HCT116 (cell line): ENCODE measurements around the gene TMEM94. TPM values are rescaled to one million over a fixed set of nuclear protein-coding genes. Genes with fewer than 3 reads are reported as not detected.

Experiments used
- ATAC-seq: fragments of 200-7000 bp; cut with Tn5 transposase; 2 replicates; pipeline ENCODE4 v1.9.1; 2020; ENCODE audit warnings: mild to moderate bottlenecking, moderate library complexity
- BruUV-seq: library from RNA; stranded (reverse); fragments of 400-500 nt; replicated peaks from 2 replicates; lab custom pipeline; 2021; lab: Mats Ljungman, UMichigan
- CTCF ChIA-PET: fragments of 300-600 bp; sonication (Branson Sonifier 250); formaldehyde crosslinking; loops from one replicate; lab custom pipeline; 2021; ENCODE audit warnings: antibody characterized with exemption; lab: Charles Lee
- POLR2A ChIA-PET: fragments of 300-600, 350-600 bp; sonication (Branson Sonifier 250); formaldehyde crosslinking; loops from one replicate; lab custom pipeline; 2021; ENCODE audit warnings: antibody characterized with exemption; lab: Charles Lee
- RAD21 ChIA-PET, 2 experiments: fragments of 300-600 bp; sonication (Branson Sonifier 250); formaldehyde crosslinking; loops; one replicate each; lab custom pipeline; 2023; ENCODE audit warnings: low total read pairs in 2 of 2; ENCODE audit not compliant: uncharacterized antibody in 2 of 2, unreplicated experiment in 2 of 2, low non-redundant PET in 1 of 2; lab: Charles Lee
- DNase-seq: peaks from one replicate; pipeline ENCODE4 v3.0.0-alpha.2; 2010; ENCODE audit warnings: low read depth, low spot score
- H2AFZ ChIP-seq: fragments of 200-600 bp; shearing (Covaris generic), sonication (generic); 2 replicates; pipeline ENCODE4 v1.6.1; 2017; ENCODE audit warnings: low read depth, mixed run types, mixed read lengths, antibody characterized with exemption, low read length; ENCODE audit not compliant: poor library complexity, severe bottlenecking
- H3K27ac ChIP-seq: 2 replicates; pipeline ENCODE4 v1.5.1; 2012; ENCODE audit warnings: low read depth, low read length
- H3K27me3 ChIP-seq: fragments of 200-600 bp; sonication (generic); 2 replicates; pipeline ENCODE4 v1.6.1; 2016; ENCODE audit warnings: mixed run types, low read length, mixed read lengths; ENCODE audit not compliant: insufficient read depth
- H3K36me3 ChIP-seq, 2 experiments: fragments of 200-500 bp in 1 of 2; fragments of 200-600 bp in 1 of 2; sonication (Bioruptor generic) in 1 of 2; sonication (generic) in 1 of 2; 2 replicates each; pipeline versions ENCODE4 v1.5.1 to v1.6.1; 2014 to 2016; ENCODE audit warnings: low read length in 2 of 2, inconsistent platforms in 1 of 2, mixed read lengths in 1 of 2, mixed run types in 1 of 2; ENCODE audit not compliant: insufficient read depth in 2 of 2, control insufficient read depth in 1 of 2
- H3K4me1 ChIP-seq, 2 experiments: fragments of 200-600 bp in 1 of 2; sonication (generic) in 1 of 2; 2 replicates each; pipeline versions ENCODE4 v1.5.1 to v1.6.1; 2012 to 2017; ENCODE audit warnings: low read length in 2 of 2, inconsistent platforms in 1 of 2, mild to moderate bottlenecking in 1 of 2, mixed read lengths in 1 of 2, mixed run types in 1 of 2, moderate library complexity in 1 of 2; ENCODE audit not compliant: insufficient read depth in 2 of 2, control insufficient read depth in 1 of 2
- H3K4me2 ChIP-seq: fragments of 200-600 bp; sonication (generic); 2 replicates; pipeline ENCODE4 v1.6.1; 2017; ENCODE audit warnings: mixed run types, low read length, mixed read lengths
- H3K4me3 ChIP-seq, 2 experiments: fragments of 200-600 bp in 1 of 2; sonication (generic) in 1 of 2; replicated peaks in 1 of 2; 2 replicates each; pipeline ENCODE4 v1.5.1; 2011 to 2016; ENCODE audit warnings: low read length in 2 of 2, control low read depth in 1 of 2, low read depth in 1 of 2, mild to moderate bottlenecking in 1 of 2, mixed read lengths in 1 of 2, mixed run types in 1 of 2
- H3K79me2 ChIP-seq: fragments of 200-600 bp; sonication (generic); 2 replicates; pipeline ENCODE4 v1.6.1; 2017; ENCODE audit warnings: mild to moderate bottlenecking, mixed run types, low read length, moderate library complexity, mixed read lengths; ENCODE audit not compliant: insufficient read depth
- H3K9ac ChIP-seq: fragments of 200-600 bp; sonication (generic); 2 replicates; pipeline ENCODE4 v1.6.1; 2016; ENCODE audit warnings: low read length, mixed read lengths
- H3K9me2 ChIP-seq: fragments of 200-600 bp; sonication (generic), shearing (Covaris generic); 2 replicates; pipeline ENCODE4 v1.6.1; 2017; ENCODE audit warnings: mixed run types, mild to moderate bottlenecking, moderate library complexity; ENCODE audit not compliant: insufficient read depth
- H3K9me3 ChIP-seq, 2 experiments: fragments of 200-500 bp in 1 of 2; fragments of 200-600 bp in 1 of 2; sonication (Bioruptor generic) in 1 of 2; sonication (generic) in 1 of 2; 2 replicates each; pipeline ENCODE4 v1.6.1; 2014 to 2017; ENCODE audit warnings: low read length in 2 of 2, mixed read lengths in 2 of 2, inconsistent platforms in 1 of 2, low read depth in 1 of 2, mild to moderate bottlenecking in 1 of 2, mixed run types in 1 of 2, moderate library complexity in 1 of 2; ENCODE audit not compliant: control insufficient read depth in 1 of 2, insufficient read depth in 1 of 2
- H4K20me1 ChIP-seq: fragments of 200-600 bp; sonication (generic), shearing (Covaris generic); 2 replicates; pipeline ENCODE4 v1.6.1; 2017; ENCODE audit warnings: mixed run types, mild to moderate bottlenecking, moderate library complexity; ENCODE audit not compliant: insufficient read depth
- ATF3 ChIP-seq: IDR thresholded peaks from 2 replicates; pipeline ENCODE4 v1.6.1; 2012
- CBX3 ChIP-seq: IDR thresholded peaks from 2 replicates; pipeline ENCODE4 v1.6.1; 2012; ENCODE audit warnings: low read depth
- EGR1 ChIP-seq: IDR thresholded peaks from 2 replicates; pipeline ENCODE4 v1.6.1; 2012; ENCODE audit warnings: low read depth
- ELF1 ChIP-seq: IDR thresholded peaks from 2 replicates; pipeline ENCODE4 v1.6.1; 2012; ENCODE audit warnings: low read depth, borderline replicate concordance
- EZH2phosphoT487 ChIP-seq: fragments of 200-600 bp; IDR thresholded peaks from 2 replicates; pipeline ENCODE4 v1.6.1; 2018; ENCODE audit warnings: antibody characterized with exemption, borderline replicate concordance
- FOSL1 ChIP-seq: IDR thresholded peaks from 2 replicates; pipeline ENCODE4 v1.6.1; 2012; ENCODE audit warnings: low read depth
- POLR2A ChIP-seq: IDR thresholded peaks from 2 replicates; pipeline ENCODE4 v1.7.0; 2011; ENCODE audit warnings: borderline replicate concordance; ENCODE audit not compliant: insufficient read depth, insufficient read length; ENCODE audit errors: extremely low read depth
- RAD21 ChIP-seq: IDR thresholded peaks from 2 replicates; pipeline ENCODE4 v1.6.1; 2012; ENCODE audit warnings: low read depth, mild to moderate bottlenecking
- SIN3A ChIP-seq: IDR thresholded peaks from 2 replicates; pipeline ENCODE4 v1.6.1; 2012; ENCODE audit warnings: low read depth
- SP1 ChIP-seq: IDR thresholded peaks from 2 replicates; pipeline ENCODE4 v1.6.1; 2012; ENCODE audit warnings: low read depth
- SRF ChIP-seq: IDR thresholded peaks from 2 replicates; pipeline ENCODE4 v1.6.1; 2012; ENCODE audit warnings: low read depth
- TCF7L2 ChIP-seq: IDR thresholded peaks from 2 replicates; pipeline ENCODE4 v1.7.0; 2011; ENCODE audit warnings: borderline replicate concordance, inconsistent platforms; ENCODE audit not compliant: insufficient read depth, insufficient read length; ENCODE audit errors: extremely low read depth
- YY1 ChIP-seq: IDR thresholded peaks from 2 replicates; pipeline ENCODE4 v1.6.1; 2011; ENCODE audit warnings: low read length, low read depth, moderate library complexity, mild to moderate bottlenecking; ENCODE audit not compliant: insufficient replicate concordance; ENCODE audit errors: extremely low read depth
- ZBTB33 ChIP-seq: IDR thresholded peaks from 2 replicates; pipeline ENCODE4 v1.6.1; 2011; ENCODE audit warnings: mild to moderate bottlenecking, low read length, moderate library complexity; ENCODE audit not compliant: insufficient replicate concordance; ENCODE audit errors: extremely low read depth
- ZFX ChIP-seq: fragments of 450-650 bp; IDR thresholded peaks from 2 replicates; pipeline ENCODE4 v1.6.1; 2017
- ZNF274 ChIP-seq: fragments of 200-500 bp; sonication (Bioruptor generic); IDR thresholded peaks from 2 replicates; pipeline ENCODE4 v1.6.1; 2014; ENCODE audit warnings: mild to moderate bottlenecking, low read depth, low read length, inconsistent platforms
- intact Hi-C: fragments of 100-400 bp; cut with micrococcal nuclease; formaldehyde crosslinking; loops from 2 replicates; pipeline ENCODE4 v1.10.0; 2022
- total RNA-seq: library from RNA; stranded (reverse); gene quantifications from one replicate; pipeline ENCODE4 v1.2.1, GENCODE V29; 2021; ENCODE audit not compliant: unreplicated experiment

Gene TMEM94
- total RNA-seq, 1 experiment from 2014 or later, result 75.4 TPM

GRCh38 chr17:75489511-75489955 is 33.1 kb downstream of the TMEM94 start (continued):
- TF ChIP-seq ZNF274 (no peak), SRF (no peak), EGR1 (no peak), TCF7L2 (no peak)

GRCh38 chr17:75490173-75490743 is 33.8 kb downstream of the TMEM94 start:
- H3K36me3 ChIP-seq, result peaks cover 0 to 2% of the 10 kb centered on the region in 2 experiments; a peak in 1 of 4 replicates
- intact Hi-C loops, result no loop called here
- DNase-seq (no peak), ATAC-seq (no peak)
- H3K4me1 ChIP-seq, result no peaks in the 10 kb centered on the region
- H3K9ac ChIP-seq, result no peak overlapping the region
- H3K79me2 ChIP-seq, result no peaks in the 10 kb centered on the region
- H3K27ac ChIP-seq, result no peak overlapping the region
- ChIA-PET POLR2A (no interaction called here), CTCF (no interaction called here), RAD21 (no interaction called here)
- H3K4me3 ChIP-seq, result no peak overlapping the region
- TF ChIP-seq ZNF274, result no peak
- no peak for TF ChIP-seq RAD21
- no peak for TF ChIP-seq CBX3
- no peak for TF ChIP-seq ZFX
- no peak for TF ChIP-seq ELF1
- no peak for TF ChIP-seq SRF
- TF ChIP-seq POLR2A, result no peak
- no peak for TF ChIP-seq YY1
- TF ChIP-seq SP1, result no peak
- no peak for TF ChIP-seq SIN3A
- no peak for TF ChIP-seq EZH2phosphoT487
- TF ChIP-seq ATF3, result no peak
- TF ChIP-seq ZBTB33, result no peak
- TF ChIP-seq FOSL1, result no peak
- no peaks in the 10 kb centered on the region for H3K9me3 ChIP-seq
- H4K20me1 ChIP-seq, result no peaks in the 10 kb centered on the region
- no peaks in the 10 kb centered on the region for H3K9me2 ChIP-seq
- H3K4me2 ChIP-seq, result no peak overlapping the region
- BruUV-seq, result no TSS peak
- H3K27me3 ChIP-seq, result no peaks in the 10 kb centered on the region
- H2AFZ ChIP-seq, result no peak overlapping the region
